ENCODE data around the gene TEKT5. TPM values are rescaled to one million over a fixed set of nuclear protein-coding genes. Genes with fewer than 3 reads are reported as not detected.

The TEKT5 gene
- total RNA-seq, 1 donor from 2014 or later, result 0.07 TPM

DNA sequence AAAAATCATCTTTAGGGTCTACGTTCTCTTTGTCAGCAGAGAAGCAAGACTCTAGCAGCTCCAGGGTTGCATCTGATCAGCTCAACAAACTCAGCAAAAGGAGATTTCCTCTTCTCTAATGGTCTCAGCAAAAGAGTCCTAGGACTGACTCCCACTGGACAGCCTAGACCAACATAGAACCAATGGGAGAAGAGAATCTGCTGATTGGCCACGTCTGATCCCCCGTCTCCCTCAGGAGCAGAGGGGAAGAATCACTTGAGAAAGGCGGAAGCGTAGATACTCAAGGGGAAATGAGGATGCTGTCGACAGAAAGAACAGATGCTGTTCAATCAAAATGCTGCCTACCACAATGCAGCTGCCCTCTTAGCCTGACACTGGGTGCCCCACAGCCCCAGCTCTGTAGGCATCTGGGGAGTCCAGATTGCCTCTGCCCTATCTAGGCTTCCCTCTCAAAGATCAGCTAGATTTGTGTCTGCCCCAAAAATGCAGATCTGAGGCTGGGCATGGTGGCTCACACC lies 82.8 kb downstream of the TEKT5 start:
- no peaks in the 10 kb centered on the region for H3K9me3 ChIP-seq (ENCODE audit: low read depth)
- no peak overlapping the region for H3K4me3 Mint-ChIP-seq
- peak; percentile 33 for DNase-seq (ENCODE audit: low spot score)
- no peak overlapping the region for H3K4me2 ChIP-seq
- no peaks in the 10 kb centered on the region for H3K27me3 ChIP-seq
- H3K27ac ChIP-seq, result no peak overlapping the region
- peaks cover 10% of the 10 kb centered on the region for H3K4me1 ChIP-seq
- no peak overlapping the region for H3K4me3 ChIP-seq
- no peaks in the 10 kb centered on the region for H4K20me1 ChIP-seq (ENCODE audit: low read depth)
- H3K36me3 ChIP-seq, result no peaks in the 10 kb centered on the region
- TF ChIP-seq EZH2 (IDR thresholded peaks at IDR 0.05) (no peak), CTCF (IDR thresholded peaks at IDR 0.05) (no peak), EZH2phosphoT487 (IDR thresholded peaks at IDR 0.05) (no peak)
- H3K36me3 Mint-ChIP-seq, result no peaks in the 10 kb centered on the region
- no peaks in the 10 kb centered on the region for H3K27me3 Mint-ChIP-seq (ENCODE audit: insufficient read depth, low read depth)
- peaks cover 24% of the 10 kb centered on the region for H3K4me1 Mint-ChIP-seq
- no peak overlapping the region for H2AFZ ChIP-seq (replicated peaks)
- no peaks in the 10 kb centered on the region for H3K9me3 Mint-ChIP-seq
- no peaks in the 10 kb centered on the region for H3K79me2 ChIP-seq (ENCODE audit: low read depth)
- H3F3A ChIP-seq (ENCODE audit: low read depth), result peaks cover 4% of the 10 kb centered on the region
- no peak overlapping the region for H3K27ac Mint-ChIP-seq
- no peak overlapping the region for H3K9ac ChIP-seq

GRCh38 chr16:10610499-10611184 lies 84.1 kb downstream of the TEKT5 start:
- Mint-ChIP-seq H3K9me3 (no peaks in the 10 kb centered on the region), H3K27ac (no peak overlapping the region), H3K4me1 (peaks cover 25% of the 10 kb centered on the region), H3K4me3 (no peak overlapping the region), H3K27me3 (ENCODE audit: insufficient read depth, low read depth) (no peaks in the 10 kb centered on the region), H3K36me3 (no peaks in the 10 kb centered on the region)
- no peak overlapping the region for H3K27ac ChIP-seq
- TF ChIP-seq EZH2phosphoT487 (IDR thresholded peaks at IDR 0.05), result no peak
- no peak for TF ChIP-seq CTCF (IDR thresholded peaks at IDR 0.05)
- no peak for TF ChIP-seq EZH2 (IDR thresholded peaks at IDR 0.05)
- peaks cover 13% of the 10 kb centered on the region for H3F3A ChIP-seq (ENCODE audit: low read depth)
- H3K4me2 ChIP-seq, result no peak overlapping the region
- DNase-seq (ENCODE audit: low spot score), result no peak
- no peaks in the 10 kb centered on the region for H3K9me3 ChIP-seq (ENCODE audit: low read depth)
- no peak overlapping the region for H3K9ac ChIP-seq
- no peak overlapping the region for H2AFZ ChIP-seq (replicated peaks)
- H3K36me3 ChIP-seq, result no peaks in the 10 kb centered on the region
- H3K27me3 ChIP-seq, result no peaks in the 10 kb centered on the region
- no peak overlapping the region for H3K4me3 ChIP-seq
- H3K4me1 ChIP-seq, result peaks cover 15% of the 10 kb centered on the region
- H4K20me1 ChIP-seq (ENCODE audit: low read depth), result no peaks in the 10 kb centered on the region
- no peaks in the 10 kb centered on the region for H3K79me2 ChIP-seq (ENCODE audit: low read depth)

DNA sequence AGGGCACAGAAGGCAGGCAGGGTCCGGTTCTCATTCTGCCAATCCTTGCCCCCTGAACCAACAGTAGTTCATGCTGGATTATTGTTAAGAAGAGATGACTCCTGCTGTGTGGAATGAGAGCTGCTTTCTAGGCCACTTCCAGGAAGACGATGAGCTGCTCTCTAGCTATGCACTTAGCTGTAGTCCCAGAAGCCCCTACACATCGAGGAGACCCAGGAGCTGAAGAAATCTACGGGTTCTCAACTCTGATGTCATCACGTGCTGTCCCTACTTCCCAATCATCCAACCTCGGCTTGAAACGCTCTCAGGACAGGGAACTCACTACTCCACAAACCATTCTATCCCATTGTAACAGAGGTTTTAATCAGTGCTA lies 85.3 kb downstream of the TEKT5 start:
- Histone ChIP-seq H3K9me3 (ENCODE audit: low read depth) (no peaks in the 10 kb centered on the region), H2AFZ (replicated peaks) (no peak overlapping the region), H3K4me1 (peaks cover 15% of the 10 kb centered on the region), H3F3A (ENCODE audit: low read depth) (peaks cover 13% of the 10 kb centered on the region), H3K27ac (no peak overlapping the region), H3K4me3 (no peak overlapping the region), H3K27me3 (no peaks in the 10 kb centered on the region), H4K20me1 (ENCODE audit: low read depth) (no peaks in the 10 kb centered on the region), H3K9ac (no peak overlapping the region), H3K79me2 (ENCODE audit: low read depth) (no peaks in the 10 kb centered on the region), H3K36me3 (no peaks in the 10 kb centered on the region), H3K4me2 (no peak overlapping the region)
- Mint-ChIP-seq H3K4me1 (peaks cover 25% of the 10 kb centered on the region), H3K27me3 (ENCODE audit: insufficient read depth, low read depth) (no peaks in the 10 kb centered on the region), H3K9me3 (no peaks in the 10 kb centered on the region), H3K36me3 (no peaks in the 10 kb centered on the region), H3K4me3 (no peak overlapping the region), H3K27ac (no peak overlapping the region)
- no peak for DNase-seq (ENCODE audit: low spot score)
- TF ChIP-seq EZH2phosphoT487 (IDR thresholded peaks at IDR 0.05) (no peak), CTCF (IDR thresholded peaks at IDR 0.05) (no peak), EZH2 (IDR thresholded peaks at IDR 0.05) (no peak)
